ENCODE results near the gene GEMIN7. TPM values are rescaled to one million over a fixed set of nuclear protein-coding genes. Genes with fewer than 3 reads are reported as not detected.
A peak's percentile ranks its signal among the peaks of the same experiment; 100 is the strongest.

The GEMIN7 gene
- total and polyA plus RNA-seq, 2 experiments from 2014 or later: 49.6 to 90.5 TPM

GRCh38 chr19:45094137-45094536 lies 15.1 kb downstream of the GEMIN7 start:
- Mint-ChIP-seq H3K27me3 (ENCODE audit: insufficient read depth, low read depth, poor library complexity) (peaks cover 35% of the 10 kb centered on the region), H3K27ac (no peak overlapping the region), H3K36me3 (ENCODE audit: low read depth) (peaks cover 19% of the 10 kb centered on the region), H3K4me1 (peaks cover 60% of the 10 kb centered on the region), H3K9me3 (no peaks in the 10 kb centered on the region), H3K4me3 (peak overlapping the region; percentile 85)
- H3K27me3 ChIP-seq (ENCODE audit: insufficient read depth): no peaks in the 10 kb centered on the region
- H3F3A ChIP-seq (replicated peaks; ENCODE audit: low read depth): peaks cover 14% of the 10 kb centered on the region
- H3K4me3 ChIP-seq: peak overlapping the region; percentile 63
- no peak overlapping the region for H2AFZ ChIP-seq
- peaks cover 47% of the 10 kb centered on the region for H4K20me1 ChIP-seq (replicated peaks; ENCODE audit: insufficient read depth)
- H3K79me2 ChIP-seq (replicated peaks; ENCODE audit: insufficient read depth): peaks cover 63% of the 10 kb centered on the region
- H3K9me2 ChIP-seq (ENCODE audit: insufficient read depth): no peaks in the 10 kb centered on the region
- peak overlapping the region; percentile 78 for H3K4me2 ChIP-seq
- DNase-seq (ENCODE audit: low spot score) (no peak), ATAC-seq (no peak)
- no peak overlapping the region for H3K27ac ChIP-seq (ENCODE audit: low read depth)
- H3K36me3 ChIP-seq (ENCODE audit: insufficient read depth): no peaks in the 10 kb centered on the region
- TF ChIP-seq NANOG (IDR thresholded peaks at IDR 0.05; ENCODE audit: borderline replicate concordance): no peak
- no peak for TF ChIP-seq CREB1 (CRISPR knock-in tag; IDR thresholded peaks at IDR 0.05; ENCODE audit: low read depth)
- TF ChIP-seq EZH2phosphoT487 (IDR thresholded peaks at IDR 0.05; ENCODE audit: unreplicated experiment): no peak
- TF ChIP-seq POLR2AphosphoS5 (IDR thresholded peaks at IDR 0.05; ENCODE audit: low read depth): no peak
- TF ChIP-seq ZNF462 (CRISPR knock-in tag; IDR thresholded peaks at IDR 0.05): no peak
- no peak for TF ChIP-seq STAT1 (IDR thresholded peaks at IDR 0.05; ENCODE audit: unreplicated experiment)
- no peak for TF ChIP-seq ETS1 (IDR thresholded peaks at IDR 0.05)
- no peak for TF ChIP-seq REST (IDR thresholded peaks at IDR 0.05; ENCODE audit: unreplicated experiment)
- TF ChIP-seq ZNF114 (CRISPR knock-in tag; IDR thresholded peaks at IDR 0.05): no peak
- no peak for TF ChIP-seq JUNB (IDR thresholded peaks at IDR 0.05; ENCODE audit: unreplicated experiment)
- TF ChIP-seq CTCF (conservative IDR thresholded peaks at IDR 0.05; ENCODE audit: low read depth in 2 of 2): no peak
- TF ChIP-seq ZNF331 (CRISPR knock-in tag; IDR thresholded peaks at IDR 0.05; ENCODE audit: low read depth): no peak
- TF ChIP-seq EZH2 (IDR thresholded peaks at IDR 0.05; ENCODE audit: low read depth, unreplicated experiment): no peak
- peaks cover 33% of the 10 kb centered on the region for H3K4me1 ChIP-seq (ENCODE audit: insufficient read depth)

All from GM23338 (cell line).